HG02571 (cell line): Measurements from ENCODE around the gene CNPY4.

Experiments
- ATAC-seq: cut with Tn5 transposase; IDR thresholded peaks from one replicate; pipeline ENCODE4 v1.9.1; 2021; ENCODE audit warnings: mild to moderate bottlenecking, moderate library complexity; ENCODE audit not compliant: unreplicated experiment

The CNPY4 gene

DNA sequence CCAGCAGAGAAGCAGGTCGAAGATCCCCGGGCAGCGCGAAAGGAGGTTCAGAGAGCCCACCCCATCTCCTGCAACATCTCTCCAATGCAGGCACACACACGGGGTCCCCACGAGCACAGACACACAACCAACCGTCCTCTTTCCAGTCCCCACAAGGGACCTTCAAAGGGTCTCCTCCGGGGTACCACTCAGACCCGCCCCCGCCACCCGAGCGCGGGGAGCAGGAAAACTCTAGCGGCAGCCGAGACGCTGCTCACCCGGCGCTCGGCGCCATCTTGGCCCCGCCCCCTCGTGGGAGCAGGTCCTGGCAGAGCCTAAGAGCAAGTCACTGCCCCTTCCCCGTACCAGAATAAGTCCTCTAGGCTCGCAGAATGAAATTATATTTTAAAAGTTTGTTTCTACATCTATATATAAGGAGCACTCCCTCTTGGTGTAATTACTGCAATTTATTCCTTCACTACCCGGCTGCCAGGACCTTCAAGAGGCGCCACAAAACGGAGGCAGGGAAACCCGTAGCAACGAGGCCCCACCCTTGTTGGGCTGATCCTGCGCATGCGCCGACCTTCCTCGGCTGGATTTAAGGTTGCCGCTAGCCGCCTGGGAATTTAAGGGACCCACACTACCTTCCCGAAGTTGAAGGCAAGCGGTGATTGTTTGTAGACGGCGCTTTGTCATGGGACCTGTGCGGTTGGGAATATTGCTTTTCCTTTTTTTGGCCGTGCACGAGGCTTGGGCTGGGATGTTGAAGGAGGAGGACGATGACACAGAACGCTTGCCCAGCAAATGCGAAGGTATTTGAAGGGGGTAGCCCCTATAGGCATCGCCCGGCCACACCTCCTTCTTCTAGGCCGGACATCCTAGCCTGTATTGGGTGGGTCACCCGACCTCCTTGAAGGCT, at the start of gene CNPY4, which contains the start of gene TAF6:
Gene CNPY4 (plus strand): TSS at position 563 of the 898 bp plus-strand sequence. CDS start 111 bp downstream, at position 674.
Gene TAF6 (minus strand): TSS at position 287 of the 898 bp plus-strand sequence. CDS start 5,149 bp downstream, outside the sequence.
- ATAC-seq = peak; percentile 66

GRCh38 chr7:100069991-100070390, 49.4 kb upstream of the CNPY4 start:
- ATAC-seq = no peak

- ATAC-seq = no peak
Observed at GRCh38 chr7:100071018-100071723, 48.3 kb upstream of the CNPY4 start.

DNA sequence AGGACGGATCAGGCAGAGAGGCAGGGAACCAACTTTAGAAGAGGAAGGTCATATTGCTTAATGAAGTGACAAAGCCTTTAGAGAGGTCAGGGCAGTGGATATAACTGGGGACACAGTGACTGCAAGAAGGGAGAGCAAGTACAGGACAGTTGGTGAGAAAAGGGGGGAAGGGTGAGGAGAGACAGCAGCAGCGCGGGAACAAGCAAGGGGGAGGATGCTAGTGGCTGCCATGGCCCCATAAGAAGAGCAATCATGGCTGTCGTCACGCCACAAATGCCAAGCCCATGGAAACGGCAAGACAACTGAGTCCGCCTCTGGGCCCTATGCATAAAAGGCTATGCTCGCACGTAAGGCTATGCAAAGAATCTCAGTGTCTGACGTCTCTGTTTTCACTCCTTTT, 47.0 kb upstream of the CNPY4 start:
- no peak for ATAC-seq

DNA sequence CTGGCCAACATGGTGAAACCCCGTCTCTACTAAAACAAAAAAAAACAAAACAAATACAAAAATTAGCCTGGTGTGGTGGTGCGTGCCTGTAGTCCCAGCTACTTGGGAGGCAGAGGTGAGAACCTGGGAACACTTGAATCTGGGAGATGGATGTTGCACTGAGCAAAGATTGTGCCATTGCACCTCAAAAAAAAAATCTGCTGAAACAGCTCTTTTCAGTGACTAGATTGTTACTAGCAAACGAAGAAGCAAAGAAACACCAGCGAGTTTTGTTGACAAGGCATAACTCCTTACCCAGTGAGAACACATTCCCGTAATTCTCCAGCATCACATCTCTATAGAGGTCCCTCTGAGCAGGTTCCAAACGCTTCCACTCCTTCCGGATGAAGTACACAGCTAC, 44.6 kb upstream of the CNPY4 start:
- ATAC-seq = no peak

- no peak for ATAC-seq
Observed at GRCh38 chr7:100075418-100075817, 44.0 kb upstream of the CNPY4 start.

DNA sequence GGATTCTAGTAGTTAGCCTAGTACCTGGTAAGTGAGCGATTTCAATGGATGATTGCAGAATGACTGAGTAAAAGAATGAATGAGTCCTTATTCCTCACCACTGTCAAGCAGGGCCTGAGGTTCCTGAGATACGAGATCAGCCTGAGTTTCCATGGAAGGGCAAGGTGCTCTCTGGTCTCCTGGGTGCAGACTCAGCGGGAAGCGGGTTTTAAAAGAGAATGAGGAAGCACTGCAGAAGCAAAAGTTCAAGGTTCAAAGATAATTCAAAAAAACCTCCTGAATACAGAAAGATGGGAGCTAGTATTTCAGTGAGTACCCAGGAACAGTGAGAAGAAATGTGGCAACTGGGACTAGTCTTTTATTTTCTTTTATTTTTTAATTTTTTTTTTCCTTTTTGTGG, 42.2 kb upstream of the CNPY4 start:
- no peak for ATAC-seq

DNA sequence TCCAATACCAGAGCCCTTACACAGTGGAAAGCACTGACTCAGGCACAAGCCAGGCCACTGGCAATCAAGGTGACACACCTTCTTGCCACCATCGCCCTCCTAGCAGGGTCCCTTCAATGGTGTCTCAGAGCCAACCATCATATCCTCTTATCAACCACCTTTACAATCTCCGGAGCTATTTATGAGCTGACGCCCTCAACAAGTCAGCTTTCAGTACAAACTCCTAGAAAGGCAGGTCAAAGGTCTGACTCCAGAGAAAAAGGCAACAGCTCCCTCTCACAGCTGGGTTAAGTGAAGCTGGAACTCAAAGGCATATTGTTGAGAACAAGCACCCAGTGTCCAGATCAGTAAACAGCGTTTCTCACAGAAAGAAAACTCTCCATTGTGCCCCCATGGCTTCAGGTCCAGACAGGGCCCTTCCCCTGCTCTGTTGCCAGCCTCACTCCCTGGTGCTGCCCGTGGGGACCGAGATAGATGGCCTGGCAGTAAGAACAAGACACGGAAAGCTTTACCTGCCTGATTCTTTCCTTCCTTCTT, 40.3 kb upstream of the CNPY4 start:
- no peak for ATAC-seq

GRCh38 chr7:100080907-100081534, 38.4 kb upstream of the CNPY4 start:
- ATAC-seq = no peak

GRCh38 chr7:100081535-100082102, 37.8 kb upstream of the CNPY4 start, which contains the start of gene ZNF3:
Gene ZNF3, minus strand, starts transcription at chr7:100081723. Its CDS starts 4,366 bp downstream, at chr7:100077357.
- peak; percentile 81 for ATAC-seq

- ATAC-seq = no peak
Observed at GRCh38 chr7:100082978-100083377, 36.5 kb upstream of the CNPY4 start.

DNA sequence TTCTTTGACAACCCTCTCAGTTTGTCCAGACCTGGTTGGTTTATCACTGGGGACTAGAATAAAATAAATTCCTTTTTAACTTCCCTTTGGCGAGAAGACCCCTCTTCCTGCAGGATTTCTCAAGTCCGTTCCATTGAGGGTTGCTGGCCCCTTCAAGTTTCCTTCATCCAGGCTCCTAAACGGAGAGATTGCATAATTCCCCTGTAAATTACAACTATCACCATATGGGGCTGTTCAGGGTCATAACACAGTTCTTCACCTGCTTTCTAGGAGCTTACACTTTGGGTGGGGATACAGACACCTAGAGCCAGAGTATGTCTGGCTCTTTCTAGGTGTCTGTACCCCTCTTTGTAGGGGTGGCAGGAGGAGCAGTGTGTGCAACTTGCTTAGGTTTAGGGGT, 33.9 kb upstream of the CNPY4 start:
- no peak for ATAC-seq

GRCh38 chr7:100087055-100087750, 32.2 kb upstream of the CNPY4 start:
- no peak for ATAC-seq

DNA sequence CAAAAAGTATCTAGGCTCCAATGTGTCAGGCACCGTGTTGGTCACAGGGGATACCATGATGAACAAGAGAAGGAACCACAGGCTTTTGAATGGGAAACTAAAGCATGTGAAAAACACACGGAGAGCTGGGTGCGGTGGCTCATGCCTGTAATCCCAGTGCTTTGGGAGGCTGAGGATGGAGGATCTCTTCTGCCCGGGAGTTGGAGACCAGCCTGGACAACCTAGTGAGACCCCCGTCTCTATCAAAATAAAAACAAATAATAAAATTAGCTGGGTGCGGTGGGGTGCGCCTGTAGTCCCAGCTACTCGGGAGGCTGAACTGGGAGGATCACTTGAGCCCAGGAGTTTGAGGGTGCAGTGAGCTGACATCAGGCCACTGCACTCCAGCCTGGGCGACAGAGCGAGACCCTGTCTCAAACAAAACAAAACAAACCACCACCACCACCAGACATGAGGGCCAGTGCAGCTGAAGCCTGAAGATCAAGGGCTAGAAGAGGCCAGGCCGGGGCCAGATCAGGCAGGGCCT, 31.3 kb upstream of the CNPY4 start:
- ATAC-seq = no peak

DNA sequence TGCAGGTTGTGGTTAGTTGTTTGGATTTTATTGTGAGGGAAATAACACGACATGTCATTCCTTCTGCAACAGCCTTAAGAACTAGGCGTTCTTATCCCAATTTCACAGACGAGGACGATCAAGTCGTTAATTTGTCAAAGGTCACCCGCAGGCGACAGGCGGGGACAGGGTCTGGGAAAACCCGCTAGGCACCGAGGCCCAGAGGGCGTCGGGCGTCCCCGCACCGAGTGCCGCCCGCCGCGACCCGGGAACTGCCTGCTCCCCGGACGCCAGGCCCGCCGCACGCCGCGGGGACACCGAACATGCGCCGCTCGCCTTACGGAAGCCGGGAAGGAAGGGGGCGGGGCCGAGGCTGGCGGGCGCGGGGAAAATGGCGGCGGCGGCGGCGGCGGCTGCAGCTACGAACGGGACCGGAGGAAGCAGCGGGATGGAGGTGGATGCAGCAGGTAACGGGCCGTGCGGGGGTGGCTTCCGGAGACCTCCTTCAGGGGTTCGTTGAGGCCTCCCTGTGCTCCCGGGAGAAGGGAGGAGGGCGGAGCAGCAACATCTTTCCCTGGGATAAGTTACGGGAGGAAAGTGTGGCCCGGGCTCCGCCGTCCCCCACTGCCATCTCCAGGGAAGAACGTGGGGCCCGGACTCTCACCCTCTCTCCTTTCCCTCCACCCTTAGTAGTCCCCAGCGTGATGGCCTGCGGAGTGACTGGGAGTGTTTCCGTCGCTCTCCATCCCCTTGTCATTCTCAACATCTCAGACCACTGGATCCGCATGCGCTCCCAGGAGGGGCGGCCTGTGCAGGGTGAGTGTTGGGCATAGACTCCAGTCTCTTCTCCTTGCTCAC, 30.6 kb upstream of the CNPY4 start, which contains the start of gene COPS6:
Gene COPS6 (plus strand): TSS at position 349 of the 837 bp plus-strand sequence. CDS start 22 bp downstream, at position 371.
- no peak for ATAC-seq

- ATAC-seq = no peak
Observed at GRCh38 chr7:100089458-100090196, 29.8 kb upstream of the CNPY4 start.

DNA sequence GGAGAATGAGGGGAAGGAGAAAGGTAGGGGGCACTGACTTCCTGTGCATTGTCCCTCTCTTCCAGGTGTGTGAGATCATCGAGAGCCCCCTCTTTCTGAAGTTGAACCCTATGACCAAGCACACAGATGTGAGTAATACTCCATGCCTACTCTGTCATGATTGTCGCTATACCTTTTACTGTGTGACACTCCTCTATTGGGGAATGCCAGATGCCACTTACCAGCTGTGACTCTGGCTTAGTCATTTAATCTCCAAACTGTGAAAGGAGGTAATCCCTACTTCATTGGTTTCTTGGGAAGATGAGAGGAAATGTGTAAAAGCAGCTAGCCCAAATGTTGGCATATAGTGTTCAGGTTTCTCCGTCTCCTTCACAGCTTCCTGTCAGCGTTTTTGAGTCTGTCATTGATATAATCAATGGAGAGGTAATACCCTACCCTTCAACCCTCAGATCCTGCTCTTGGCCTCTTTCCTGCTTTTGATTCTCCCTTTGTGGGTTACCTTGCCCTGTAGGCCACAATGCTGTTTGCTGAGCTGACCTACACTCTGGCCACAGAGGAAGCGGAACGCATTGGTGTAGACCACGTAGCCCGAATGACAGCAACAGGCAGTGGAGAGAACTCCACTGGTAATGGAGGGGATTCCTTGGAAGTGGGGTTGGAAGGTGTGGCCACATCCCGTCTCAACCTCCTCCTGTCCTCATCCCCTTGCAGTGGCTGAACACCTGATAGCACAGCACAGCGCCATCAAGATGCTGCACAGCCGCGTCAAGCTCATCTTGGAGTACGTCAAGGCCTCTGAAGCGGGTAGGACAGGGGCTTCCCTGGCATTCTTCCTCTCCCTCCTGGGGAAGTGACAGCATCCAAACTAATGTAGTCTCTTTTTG, 28.7 kb upstream of the CNPY4 start:
- ATAC-seq = no peak
